HEK293 (cell line): Measurements from ENCODE around the gene EXT2.

Experiments
- CTCF ChIA-PET: fragments of 350-600 bp; formaldehyde crosslinking; extraction: SDS; loops from one replicate; lab custom pipeline; 2021; ENCODE audit warnings: antibody characterized with exemption; lab: Yijun Ruan, JAX
- POLR2A ChIA-PET: fragments of 300-600 bp; formaldehyde crosslinking; extraction: SDS; loops from one replicate; lab custom pipeline; 2020; ENCODE audit warnings: antibody characterized with exemption, inconsistent platforms; lab: Yijun Ruan, JAX
- H3K27ac ChIP-seq: fragments of 200-500 bp; sonication (Bioruptor generic); 2 replicates; pipeline ENCODE4 v1.5.1; 2014; ENCODE audit warnings: low read depth, low read length, control low read depth, inconsistent platforms; ENCODE audit errors: extremely low read depth
- H3K36me3 ChIP-seq, 2 experiments: fragments of 200-500 bp in 1 of 2; sonication (Bioruptor generic) in 1 of 2; 1 replicate in 1 of 2; 2 replicates in 1 of 2; pipeline ENCODE4 v1.5.1; 2014 to 2017; ENCODE audit warnings: inconsistent platforms in 2 of 2, low read length in 2 of 2; ENCODE audit not compliant: control insufficient read depth in 2 of 2, insufficient read depth in 1 of 2
- H3K4me1 ChIP-seq: fragments of 200-500 bp; sonication (Bioruptor generic); 2 replicates; pipeline ENCODE4 v1.5.1; 2014; ENCODE audit warnings: mild to moderate bottlenecking, low read length, inconsistent platforms; ENCODE audit not compliant: control insufficient read depth, insufficient read depth
- H3K4me3 ChIP-seq: 2 replicates; pipeline ENCODE4 v1.5.1; 2011; ENCODE audit warnings: low read depth, mild to moderate bottlenecking, control low read depth, low read length, moderate library complexity
- H3K9me3 ChIP-seq: fragments of 200-500 bp; sonication (Bioruptor generic); 2 replicates; pipeline ENCODE4 v1.5.1; 2014; ENCODE audit warnings: low read depth, low read length, inconsistent platforms; ENCODE audit not compliant: control insufficient read depth, insufficient read depth
- EGR2 ChIP-seq: fragments of 450-650 bp; formaldehyde crosslinking; IDR thresholded peaks from 2 replicates; pipeline ENCODE4 v1.5.1; 2016; ENCODE audit warnings: low read depth, missing biosample characterization, missing genetic modification characterization
- MZF1 ChIP-seq: fragments of 450-650 bp; formaldehyde crosslinking; IDR thresholded peaks from 2 replicates; pipeline ENCODE4 v1.5.1; 2017; ENCODE audit warnings: missing biosample characterization, missing genetic modification characterization, borderline replicate concordance
- OVOL3 ChIP-seq: fragments of 450-650 bp; formaldehyde crosslinking; IDR thresholded peaks from 2 replicates; pipeline ENCODE4 v1.5.1; 2016; ENCODE audit warnings: missing biosample characterization, missing genetic modification characterization
- SP2 ChIP-seq: fragments of 450-650 bp; formaldehyde crosslinking; IDR thresholded peaks from 2 replicates; pipeline ENCODE4 v1.5.1; 2016; ENCODE audit warnings: missing biosample characterization, missing genetic modification characterization
- ZBTB49 ChIP-seq: fragments of 450-650 bp; formaldehyde crosslinking; IDR thresholded peaks from 2 replicates; pipeline ENCODE4 v1.5.1; 2016; ENCODE audit warnings: missing biosample characterization, missing genetic modification characterization, low read depth
- ZFP37 ChIP-seq: fragments of 450-650 bp; formaldehyde crosslinking; IDR thresholded peaks from 2 replicates; pipeline ENCODE4 v1.5.1; 2016; ENCODE audit warnings: missing biosample characterization, missing genetic modification characterization
- ZFP41 ChIP-seq: fragments of 450-650 bp; formaldehyde crosslinking; IDR thresholded peaks from 2 replicates; pipeline ENCODE4 v1.5.1; 2016; ENCODE audit warnings: missing biosample characterization, missing genetic modification characterization, borderline replicate concordance
- ZNF169 ChIP-seq: fragments of 450-650 bp; formaldehyde crosslinking; IDR thresholded peaks from 2 replicates; pipeline ENCODE4 v1.5.1; 2016; ENCODE audit warnings: missing biosample characterization, missing genetic modification characterization
- ZNF18 ChIP-seq: fragments of 450-650 bp; formaldehyde crosslinking; IDR thresholded peaks from 2 replicates; pipeline ENCODE4 v1.5.1; 2016; ENCODE audit warnings: missing biosample characterization, missing genetic modification characterization
- ZNF211 ChIP-seq: fragments of 450-650 bp; formaldehyde crosslinking; IDR thresholded peaks from 2 replicates; pipeline ENCODE4 v1.5.1; 2016; ENCODE audit warnings: low read depth, missing biosample characterization, missing genetic modification characterization
- ZNF214 ChIP-seq: fragments of 450-650 bp; formaldehyde crosslinking; IDR thresholded peaks from 2 replicates; pipeline ENCODE4 v1.5.1; 2017; ENCODE audit warnings: missing biosample characterization, mild to moderate bottlenecking, missing genetic modification characterization, borderline replicate concordance
- ZNF221 ChIP-seq: fragments of 450-650 bp; formaldehyde crosslinking; IDR thresholded peaks from 2 replicates; pipeline ENCODE4 v1.5.1; 2017; ENCODE audit warnings: missing biosample characterization, missing genetic modification characterization, borderline replicate concordance
- ZNF280D ChIP-seq: fragments of 450-650 bp; formaldehyde crosslinking; IDR thresholded peaks from 2 replicates; pipeline ENCODE4 v1.5.1; 2016; ENCODE audit warnings: missing biosample characterization, missing genetic modification characterization
- ZNF302 ChIP-seq: fragments of 450-650 bp; formaldehyde crosslinking; IDR thresholded peaks from 2 replicates; pipeline ENCODE4 v1.5.1; 2016; ENCODE audit warnings: missing biosample characterization, missing genetic modification characterization, low read depth
- ZNF324 ChIP-seq: fragments of 450-650 bp; formaldehyde crosslinking; IDR thresholded peaks from 2 replicates; pipeline ENCODE4 v1.5.1; 2016; ENCODE audit warnings: missing biosample characterization, missing genetic modification characterization
- ZNF391 ChIP-seq: fragments of 450-650 bp; formaldehyde crosslinking; IDR thresholded peaks from 2 replicates; pipeline ENCODE4 v1.5.1; 2016; ENCODE audit warnings: low read depth, missing biosample characterization, missing genetic modification characterization, borderline replicate concordance
- ZNF555 ChIP-seq: fragments of 450-650 bp; formaldehyde crosslinking; conservative IDR thresholded peaks from 2 replicates; pipeline ENCODE4 v1.5.1; 2017; ENCODE audit warnings: missing biosample characterization, mild to moderate bottlenecking, missing genetic modification characterization, inconsistent platforms
- ZNF561 ChIP-seq: fragments of 450-650 bp; IDR thresholded peaks from 2 replicates; pipeline ENCODE4 v1.5.1; 2018; ENCODE audit warnings: missing biosample characterization, missing genetic modification characterization, borderline replicate concordance
- ZNF624 ChIP-seq: fragments of 450-650 bp; formaldehyde crosslinking; IDR thresholded peaks from 2 replicates; pipeline ENCODE4 v1.5.1; 2017; ENCODE audit warnings: missing biosample characterization, missing genetic modification characterization
- ZNF791 ChIP-seq: fragments of 450-650 bp; formaldehyde crosslinking; IDR thresholded peaks from 2 replicates; pipeline ENCODE4 v1.5.1; 2016; ENCODE audit warnings: missing biosample characterization, missing genetic modification characterization
- TF ChIP-seq, protein P1 (sequence below): sonication (generic); formaldehyde crosslinking; IDR thresholded peaks from 2 replicates; pipeline ENCODE4 v1.8.1; 2022; ENCODE audit warnings: mild to moderate bottlenecking, moderate library complexity, missing genetic modification reagents

The EXT2 gene

GRCh38 chr11:44219830-44220796 is 124.6 kb downstream of the EXT2 start:
- CTCF ChIA-PET: interaction anchor here (0.6 to 1.1 kb wide), 2 partner anchors 13 to 646 kb away, joined by 3 read pairs; no protein-coding TSS in a partner anchor
- Histone ChIP-seq H3K36me3 (peaks cover 0 to 4% of the 10 kb centered on the region in 2 experiments; a peak in 1 of 3 replicates), H3K27ac (no peak overlapping the region), H3K4me1 (no peaks in the 10 kb centered on the region), H3K9me3 (no peaks in the 10 kb centered on the region), H3K4me3 (no peak overlapping the region)
- TF ChIP-seq SP2 (tag by site-specific recombination) (no peak), ZNF624 (tag by site-specific recombination) (no peak), ZNF211 (tag by site-specific recombination) (no peak), ZFP37 (tag by site-specific recombination) (no peak), ZBTB49 (tag by site-specific recombination) (no peak)
- TF ChIP-seq, protein P1, sequence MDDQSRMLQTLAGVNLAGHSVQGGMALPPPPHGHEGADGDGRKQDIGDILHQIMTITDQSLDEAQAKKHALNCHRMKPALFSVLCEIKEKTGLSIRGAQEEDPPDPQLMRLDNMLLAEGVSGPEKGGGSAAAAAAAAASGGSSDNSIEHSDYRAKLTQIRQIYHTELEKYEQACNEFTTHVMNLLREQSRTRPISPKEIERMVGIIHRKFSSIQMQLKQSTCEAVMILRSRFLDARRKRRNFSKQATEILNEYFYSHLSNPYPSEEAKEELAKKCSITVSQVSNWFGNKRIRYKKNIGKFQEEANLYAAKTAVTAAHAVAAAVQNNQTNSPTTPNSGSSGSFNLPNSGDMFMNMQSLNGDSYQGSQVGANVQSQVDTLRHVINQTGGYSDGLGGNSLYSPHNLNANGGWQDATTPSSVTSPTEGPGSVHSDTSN (CRISPR knock-in tag): no peak
- POLR2A ChIA-PET: no interaction called here

- ChIA-PET POLR2A (no interaction called here), CTCF (interaction anchor here (1.5 kb wide), 1 partner anchor 64 kb away, joined by 3 read pairs; no protein-coding TSS in a partner anchor)
- Histone ChIP-seq H3K4me1 (no peaks in the 10 kb centered on the region), H3K27ac (no peak overlapping the region), H3K36me3 (peaks cover 0 to 4% of the 10 kb centered on the region in 2 experiments; a peak in 1 of 3 replicates), H3K4me3 (no peak overlapping the region), H3K9me3 (no peaks in the 10 kb centered on the region)
- TF ChIP-seq ZNF214 (no peak), ZNF302 (tag by site-specific recombination) (no peak), ZNF18 (tag by site-specific recombination) (no peak), ZNF391 (tag by site-specific recombination) (no peak)
Measured at GRCh38 chr11:44221456-44221855, 126.0 kb downstream of the EXT2 start.

- Histone ChIP-seq H3K9me3 (no peaks in the 10 kb centered on the region), H3K27ac (no peak overlapping the region), H3K4me3 (no peak overlapping the region), H3K36me3 (peaks cover 0 to 4% of the 10 kb centered on the region in 2 experiments; a peak in 1 of 3 replicates), H3K4me1 (no peaks in the 10 kb centered on the region)
- POLR2A ChIA-PET: no interaction called here
- CTCF ChIA-PET: interaction anchor here (1.5 kb wide), 1 partner anchor 64 kb away, joined by 3 read pairs; no protein-coding TSS in a partner anchor
- TF ChIP-seq EGR2 (tag by site-specific recombination): no peak
- no peak for TF ChIP-seq ZNF791
- TF ChIP-seq MZF1 (tag by site-specific recombination): no peak
- no peak for TF ChIP-seq ZNF624 (tag by site-specific recombination)
- no peak for TF ChIP-seq ZNF214
- TF ChIP-seq ZNF555 (tag by site-specific recombination): no peak
- TF ChIP-seq ZNF280D (tag by site-specific recombination): no peak
- no peak for TF ChIP-seq ZFP41 (tag by site-specific recombination)
- TF ChIP-seq OVOL3: no peak
- no peak for TF ChIP-seq ZNF324 (tag by site-specific recombination)
- no peak for TF ChIP-seq ZNF211 (tag by site-specific recombination)
- no peak for TF ChIP-seq ZNF169 (tag by site-specific recombination)
- TF ChIP-seq ZNF561 (tag by site-specific recombination): no peak
- no peak for TF ChIP-seq ZNF302 (tag by site-specific recombination)
- TF ChIP-seq ZNF221 (tag by site-specific recombination): no peak
Measured at GRCh38 chr11:44221992-44222391, 126.5 kb downstream of the EXT2 start.
